Hematopoietic multipotent progenitor cell treated with erythropoietin and hydrocortisone succinate and interleukin-3 and kit ligand, for 4 days (in vitro differentiated cells): ENCODE results near the gene COL24A1.
"Not testable (repeated sequence)": the region's sequence is repeated elsewhere in the genome, so short reads cannot be mapped to it uniquely, and the experiment has no call there.

Experiments used
- DNase-seq: peaks from one replicate; pipeline ENCODE4 v3.0.0-alpha.2; 2015

The COL24A1 gene

GRCh38 chr1:86072474-86072873 lies 84.1 kb downstream of the COL24A1 start:
- DNase-seq = not testable (repeated sequence)

- DNase-seq = not testable (repeated sequence)
Observed at GRCh38 chr1:86071870-86072269, 84.7 kb downstream of the COL24A1 start.

GRCh38 chr1:86069757-86070145 lies 86.8 kb downstream of the COL24A1 start:
- no peak for DNase-seq

DNA sequence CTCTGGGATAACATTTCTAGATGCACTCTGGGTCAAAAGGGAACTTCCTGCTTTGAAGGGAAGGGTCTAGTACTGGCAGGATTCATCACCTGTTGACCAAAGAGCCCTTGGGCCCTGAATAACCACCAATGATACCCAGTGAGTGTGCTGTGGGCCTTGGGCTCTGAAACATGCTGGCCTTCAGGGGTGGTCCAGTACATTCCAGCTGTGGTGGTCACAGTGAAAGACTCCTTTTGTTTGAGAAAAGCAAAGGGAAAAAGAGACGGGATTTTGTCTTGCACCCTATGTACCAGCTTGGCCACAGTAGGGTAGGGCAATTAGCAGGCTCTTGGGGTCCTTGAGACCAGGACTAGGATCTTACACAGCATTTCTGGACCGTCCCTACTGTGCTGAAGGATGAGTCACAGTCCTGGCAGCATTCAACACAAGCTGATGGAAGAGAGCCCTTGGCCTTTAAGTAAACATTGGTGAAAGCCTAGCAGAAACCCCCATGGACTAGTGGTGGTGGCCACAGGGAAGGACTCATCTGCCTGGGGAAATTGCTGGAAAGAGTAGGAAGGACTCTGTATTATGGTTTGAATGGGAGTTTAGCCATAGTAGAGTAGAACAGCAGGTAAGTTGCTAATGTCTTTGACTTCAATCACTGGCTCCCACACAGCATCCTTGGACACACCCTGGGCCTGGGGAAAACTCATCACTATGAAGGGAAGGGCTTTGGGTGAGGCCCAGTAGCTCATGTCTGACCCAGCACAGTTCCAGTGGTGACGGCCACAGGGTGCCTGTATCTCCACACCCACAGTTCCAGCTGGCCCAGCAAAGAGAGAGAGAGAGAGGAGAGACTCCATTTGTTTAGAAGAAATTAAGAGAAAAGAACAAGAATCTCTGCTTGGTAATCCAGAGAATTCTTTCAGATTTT lies 87.5 kb downstream of the COL24A1 start:
- DNase-seq = no peak

DNA sequence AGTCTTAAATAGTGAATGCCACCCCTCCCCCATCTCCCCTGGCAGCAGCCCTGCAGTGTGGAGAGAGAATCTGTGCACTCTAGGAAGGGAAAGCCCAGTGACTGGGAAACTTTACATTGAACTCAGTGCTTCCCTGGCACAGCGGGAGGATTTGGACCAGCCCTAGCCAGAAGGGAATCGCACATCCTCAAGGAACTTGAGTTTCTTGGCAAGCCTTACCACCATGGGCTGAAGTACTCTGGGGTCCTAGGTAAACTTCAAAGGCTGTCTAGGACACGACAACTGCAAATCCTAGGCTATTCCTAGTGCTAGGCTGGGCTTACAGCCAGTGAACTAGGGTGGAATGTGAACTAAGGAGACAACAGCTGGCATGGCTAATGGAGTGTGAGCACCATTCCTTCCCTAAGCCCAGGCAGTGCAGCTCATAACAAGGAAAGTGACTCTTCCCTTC lies 88.3 kb downstream of the COL24A1 start:
- DNase-seq = no peak

GRCh38 chr1:86067626-86068025 lies 88.9 kb downstream of the COL24A1 start:
- no peak for DNase-seq

- DNase-seq = no peak
Observed at GRCh38 chr1:86064899-86065298, 91.7 kb downstream of the COL24A1 start.

DNA sequence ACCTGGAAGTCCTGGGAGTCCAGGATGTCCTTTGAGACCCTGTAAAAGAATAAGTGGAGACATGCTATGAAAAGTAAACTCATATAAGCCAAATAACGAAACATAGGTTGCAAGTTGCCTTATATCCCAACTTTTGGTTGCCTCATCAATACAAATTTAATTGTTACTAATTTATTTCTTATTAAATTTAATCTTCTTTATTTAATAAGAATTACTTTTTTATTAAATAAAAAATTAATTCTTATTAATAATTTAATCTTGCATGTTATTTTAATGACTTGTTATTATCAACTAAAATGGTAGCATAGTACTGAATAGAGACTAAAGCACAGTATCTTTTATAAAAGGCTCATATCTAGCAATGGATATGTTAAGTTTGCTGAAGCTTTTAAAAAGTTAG lies 92.9 kb downstream of the COL24A1 start:
- DNase-seq = no peak

GRCh38 chr1:86062453-86062852 lies 94.1 kb downstream of the COL24A1 start:
- no peak for DNase-seq

GRCh38 chr1:86061551-86061990 lies 95.0 kb downstream of the COL24A1 start:
- DNase-seq = peak; percentile 72

DNA sequence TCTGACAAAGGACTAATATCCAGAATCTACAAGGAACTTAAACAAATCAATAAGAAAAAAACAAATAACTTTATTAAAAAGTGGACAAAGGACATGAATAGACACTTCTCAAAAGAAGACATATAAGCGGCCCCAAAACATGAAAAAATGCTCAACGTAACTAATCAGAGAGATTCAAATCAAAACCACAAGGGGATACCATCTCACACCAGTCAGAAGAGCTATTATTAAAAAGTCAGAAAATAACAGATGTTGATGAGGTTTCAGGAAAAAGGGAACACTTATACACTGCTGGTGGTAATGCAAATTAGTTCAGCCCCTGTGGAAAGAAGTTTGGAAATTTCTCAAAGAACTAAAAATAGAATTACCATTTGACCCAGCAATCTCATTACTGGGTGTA lies 102.2 kb downstream of the COL24A1 start:
- no peak for DNase-seq

DNA sequence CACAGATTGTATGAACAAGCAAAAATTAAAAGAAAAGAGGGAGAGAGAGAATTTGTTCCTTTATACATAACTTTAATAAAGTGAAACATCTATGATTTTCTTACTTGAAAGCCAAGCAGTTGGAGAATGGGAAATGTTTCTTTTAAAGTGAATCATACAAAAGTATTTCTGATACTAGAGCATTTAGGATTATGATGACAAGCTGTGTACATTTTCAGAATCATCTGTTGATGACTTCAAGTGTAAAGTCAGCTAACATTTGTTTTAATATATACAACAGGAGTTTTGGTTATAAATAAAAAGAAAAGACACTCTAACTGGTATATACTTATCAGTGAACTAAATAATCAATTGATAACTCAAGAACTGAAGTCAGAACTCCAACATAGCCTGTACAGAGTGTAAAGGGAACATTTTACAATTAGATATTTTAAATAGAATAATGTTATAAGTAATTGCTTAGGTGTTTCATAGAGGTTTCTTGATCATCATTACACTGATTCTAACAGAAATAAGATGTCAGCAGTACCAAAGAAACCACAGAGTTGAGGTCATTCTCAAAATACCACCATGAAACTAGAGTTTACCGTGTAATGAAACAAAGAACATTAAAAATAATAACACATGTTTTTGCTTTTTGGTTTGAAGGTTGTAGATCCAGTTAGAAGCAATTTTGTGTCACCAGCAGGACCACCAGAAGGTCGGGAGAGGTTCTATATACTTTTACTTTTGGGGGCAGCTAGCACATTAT lies 103.4 kb downstream of the COL24A1 start:
- no peak for DNase-seq

DNA sequence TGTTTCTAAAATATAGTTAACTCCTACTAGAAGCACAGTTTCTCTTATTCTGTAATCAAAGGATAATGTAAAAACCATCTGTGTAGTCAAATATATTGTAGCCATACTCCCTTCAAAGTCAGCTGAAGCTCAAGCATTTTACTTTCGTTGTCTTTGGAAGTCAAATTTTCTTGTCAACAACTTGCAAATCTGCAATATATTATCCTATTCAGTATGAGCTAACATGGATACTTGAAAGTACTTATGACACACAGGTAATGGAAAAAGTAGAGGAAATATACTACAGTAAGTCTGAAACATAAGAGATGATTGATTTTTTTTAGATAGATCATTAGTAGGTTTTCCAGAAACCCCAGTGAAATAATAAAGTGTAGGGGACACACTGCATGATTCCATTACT lies 121.5 kb downstream of the COL24A1 start:
- DNase-seq = no peak

DNA sequence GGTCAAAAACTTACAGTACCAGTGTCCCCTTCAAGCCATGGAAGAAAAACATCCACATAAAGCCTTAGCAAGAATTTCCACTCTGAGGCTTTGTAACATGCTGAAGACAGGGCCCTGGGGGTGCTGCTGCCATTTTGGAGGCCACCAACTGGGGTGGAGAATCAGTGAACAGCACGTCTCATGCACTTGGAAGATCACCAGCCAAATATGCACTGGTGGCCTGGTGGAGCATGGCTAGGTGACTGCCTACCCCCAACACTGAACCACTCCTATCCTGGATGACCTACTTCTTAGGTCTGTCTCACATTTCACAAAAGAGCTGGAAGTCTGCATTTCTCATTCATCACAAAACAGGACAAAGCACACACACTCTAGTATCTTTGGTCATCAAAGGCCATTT lies 126.4 kb downstream of the COL24A1 start:
- DNase-seq = no peak

GRCh38 chr1:86018283-86018923 lies 138.2 kb downstream of the COL24A1 start:
- DNase-seq = peak; percentile 71

- no peak for DNase-seq
Observed at GRCh38 chr1:86016076-86016759, 140.4 kb downstream of the COL24A1 start.

DNA sequence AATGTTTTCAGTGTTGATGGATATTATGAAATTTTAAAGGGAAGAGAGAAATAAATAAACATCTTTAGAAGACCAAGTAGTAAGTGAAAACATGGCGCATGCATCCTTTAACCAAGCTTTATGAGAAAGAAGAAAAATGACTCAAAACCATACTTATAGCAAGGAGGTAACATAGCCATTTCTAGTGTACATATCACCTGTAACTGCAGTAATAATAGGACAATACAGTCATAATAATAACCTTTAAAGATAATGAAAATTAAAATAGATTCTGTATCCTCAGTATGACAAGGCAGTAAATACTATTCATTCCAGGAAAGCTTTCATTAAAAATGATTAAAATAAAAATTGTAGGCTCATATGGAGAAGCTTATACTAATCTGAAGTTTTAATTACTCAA lies 141.2 kb downstream of the COL24A1 start:
- no peak for DNase-seq

DNA sequence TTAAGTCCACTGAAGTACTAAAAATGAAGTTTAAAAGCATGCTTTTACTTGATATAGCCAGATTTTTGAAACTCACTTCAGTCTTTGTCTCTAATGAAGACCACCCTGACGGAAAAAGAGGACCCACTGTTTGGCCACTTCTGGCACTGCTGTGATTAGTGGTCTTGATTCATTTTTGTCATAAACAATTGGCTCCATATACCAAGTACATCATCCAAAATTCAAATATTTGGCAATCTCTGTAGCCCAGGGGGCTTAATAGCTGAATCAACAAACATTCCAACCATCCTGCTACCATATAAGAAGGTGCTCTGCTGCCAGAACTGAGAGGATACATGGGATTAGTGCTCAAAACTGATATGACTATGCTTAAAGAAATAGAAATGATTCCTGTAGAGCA lies 156.0 kb downstream of the COL24A1 start:
- DNase-seq = no peak

GRCh38 chr1:85998105-85998855 lies 158.3 kb downstream of the COL24A1 start:
- DNase-seq = no peak

- peak; percentile 70 for DNase-seq
Observed at GRCh38 chr1:85992791-85993190, 163.8 kb downstream of the COL24A1 start.

DNA sequence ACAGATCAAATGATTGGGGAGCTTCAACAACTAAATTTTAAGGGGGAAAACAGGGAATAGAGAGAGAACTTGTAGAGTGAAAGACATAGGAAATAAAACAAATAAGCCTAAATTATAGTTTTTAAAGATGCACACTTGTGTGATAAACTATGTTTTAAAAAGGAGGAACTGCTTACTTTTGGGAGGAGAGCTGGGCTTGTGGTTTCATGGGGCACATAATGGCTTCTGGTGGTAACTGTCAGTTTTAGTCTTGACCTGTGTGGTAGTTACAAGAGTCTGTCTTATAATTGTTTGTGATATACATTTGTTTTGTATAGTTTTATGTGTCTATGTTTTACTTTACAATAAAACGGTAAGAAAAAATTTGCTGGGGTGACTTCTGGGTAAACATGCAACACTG lies 165.3 kb downstream of the COL24A1 start:
- DNase-seq = peak; percentile 73

DNA sequence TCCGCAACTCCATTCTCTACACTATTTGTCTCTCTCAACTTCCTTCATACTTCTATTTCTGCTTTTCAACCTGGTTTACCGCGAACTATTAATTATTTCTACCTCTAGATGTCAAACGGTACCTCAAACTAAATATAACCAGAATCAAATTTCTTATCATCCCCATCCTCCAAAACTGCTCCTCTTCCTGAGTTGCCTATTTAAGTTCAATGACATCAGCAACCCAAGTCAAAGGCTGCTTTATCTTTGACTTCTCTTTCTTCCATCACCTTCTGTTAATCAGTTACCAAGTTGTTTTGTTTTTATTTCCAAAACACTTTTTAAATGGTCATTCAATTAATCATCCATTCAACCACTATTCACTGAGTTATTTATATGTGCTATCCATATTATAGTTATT lies 171.9 kb downstream of the COL24A1 start:
- DNase-seq = no peak
